Activated naive CD4-positive, alpha-beta T cell treated with anti-CD3 and anti-CD28 coated beads, Interleukin-2, amount 10 ng/mL, durations not matched to agents 5 hours and 36 hours (primary cell): ENCODE results near the gene HOXB2. TPM values are rescaled to one million over a fixed set of nuclear protein-coding genes. Genes with fewer than 3 reads are reported as not detected.

Experiments used
- total RNA-seq, 2 experiments: library from RNA; stranded (reverse); gene quantifications; one replicate each; pipeline ENCODE4 v1.2.3, GENCODE V29; 2021

HOXB2 gene
- 10 to 100 TPM; 21.5 to 22.2 TPM for total RNA-seq

GRCh38 chr17:48545022-48545375 is at the start of gene HOXB2:
Gene HOXB2, minus strand, starts transcription at chr17:48545109. Its CDS starts 198 bp downstream, at chr17:48544911.

GRCh38 chr17:48593126-48593829 is 48.4 kb upstream of the HOXB2 start, which contains the start of gene HOXB5:
Gene HOXB5, minus strand, starts transcription at chr17:48593779. Its CDS starts 97 bp downstream, at chr17:48593682.

GRCh38 chr17:48589831-48590606 is 45.1 kb upstream of the HOXB2 start, which contains the start of gene HOXB3:
Gene HOXB3, minus strand, starts transcription at chr17:48590241. Its CDS starts 37,767 bp downstream, at chr17:48552474.

GRCh38 chr17:48577946-48578615 is 33.2 kb upstream of the HOXB2 start, which contains the start of gene HOXB4:
Gene HOXB4, minus strand, starts transcription at chr17:48578350. Its CDS starts 31 bp downstream, at chr17:48578319.

DNA sequence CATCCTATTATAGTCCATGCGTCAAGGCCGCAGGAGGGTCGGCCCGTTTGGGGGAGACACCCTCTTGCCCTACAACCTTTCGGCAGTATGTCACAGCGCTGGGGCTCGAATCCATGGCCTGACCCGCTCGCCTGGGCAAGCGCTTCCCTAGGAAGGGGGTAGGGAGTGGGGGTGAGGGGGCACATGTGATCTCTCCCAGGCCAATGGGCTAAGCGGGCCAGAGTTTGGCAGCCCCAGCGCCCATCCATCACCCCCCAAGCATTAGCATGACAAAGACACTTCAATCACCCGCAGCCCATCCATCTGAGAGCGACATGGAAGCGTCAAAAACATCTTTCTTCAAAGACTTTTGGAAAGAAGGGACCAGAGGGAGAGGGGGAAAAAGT is 14.0 kb downstream of the HOXB2 start, which contains the start of gene HOXB1:
Gene HOXB1 (minus strand): TSS at position 125 of the 386 bp plus-strand sequence. CDS start 107 bp downstream, at position 18.

Other genes starting within 250 kb of the HOXB2 start
- gene SKAP1, start 114.9 kb downstream of the HOXB2 start, total RNA-seq = 100 to 1,000 TPM; 136 to 139 TPM
- not detected for gene HOXB1, start 14.1 kb downstream of the HOXB2 start, total RNA-seq
- 1 to 10 TPM; 4.7 to 5.2 TPM for gene HOXB4, start 33.2 kb upstream of the HOXB2 start, total RNA-seq
- gene HOXB3, start 45.1 kb upstream of the HOXB2 start, total RNA-seq = 1 to 10 TPM; 9.2 to 9.7 TPM
- not detected for gene HOXB5, start 48.7 kb upstream of the HOXB2 start, total RNA-seq
- gene HOXB6, start 59.9 kb upstream of the HOXB2 start, total RNA-seq = not detected
- gene HOXB7, start 65.9 kb upstream of the HOXB2 start, total RNA-seq = under 1 TPM; 0.48 to 0.58 TPM
- not detected for gene HOXB8, start 70.2 kb upstream of the HOXB2 start, total RNA-seq
- under 1 TPM in 1 of 2 experiments, not detected in 1; 0.10 TPM for gene HOXB9, start 81.2 kb upstream of the HOXB2 start, total RNA-seq
- not detected for gene PRAC1, start 177.4 kb upstream of the HOXB2 start, total RNA-seq
- gene PRAC2, start 178.1 kb upstream of the HOXB2 start, total RNA-seq = not detected
- gene HOXB13, start 183.6 kb upstream of the HOXB2 start, total RNA-seq = not detected